K562 (cell line): ENCODE results near the gene CNNM2.

Experiments used
- CEBPB ChIP-seq: fragments of 450-650 bp; IDR thresholded peaks from 2 replicates; pipeline ENCODE4 v1.6.1; 2016; ENCODE audit warnings: missing genetic modification characterization, missing compliant biosample characterization
- EZH2 ChIP-seq: IDR thresholded peaks from 2 replicates; pipeline ENCODE4 v1.6.1; 2012; ENCODE audit warnings: low read depth, mild to moderate bottlenecking, inconsistent platforms, low read length, borderline replicate concordance
- HDGF ChIP-seq: fragments of 450-650 bp; IDR thresholded peaks from 2 replicates; pipeline ENCODE4 v1.6.1; 2016
- HMGXB4 ChIP-seq: sonication (generic); formaldehyde crosslinking; IDR thresholded peaks from 2 replicates; pipeline ENCODE4 v1.8.1; 2023; ENCODE audit warnings: mild to moderate bottlenecking, missing genetic modification reagents
- KLF1 ChIP-seq: fragments of 450-650 bp; IDR thresholded peaks from 2 replicates; pipeline ENCODE4 v1.6.1; 2016; ENCODE audit warnings: missing genetic modification characterization, missing compliant biosample characterization
- MAX ChIP-seq: sonication (generic); formaldehyde crosslinking; IDR thresholded peaks from 2 replicates; pipeline ENCODE4 v1.9.0; 2022; ENCODE audit warnings: mild to moderate bottlenecking, missing genetic modification reagents
- MBD1 ChIP-seq: fragments of 250-450 bp; sonication (Bioruptor Pico); IDR thresholded peaks from 2 replicates; pipeline ENCODE4 v1.8.0; 2022; ENCODE audit warnings: inconsistent platforms
- NBN ChIP-seq: fragments of 450-650 bp; IDR thresholded peaks from 2 replicates; pipeline ENCODE4 v1.6.1; 2016; ENCODE audit warnings: low read depth, mild to moderate bottlenecking
- NR1H2 ChIP-seq: sonication (generic); formaldehyde crosslinking; IDR thresholded peaks from 2 replicates; pipeline ENCODE4 v1.4.0; 2020; ENCODE audit warnings: mild to moderate bottlenecking, missing genetic modification reagents
- POLR2A ChIP-seq: fragments of 450-650 bp; conservative IDR thresholded peaks from 2 replicates; pipeline ENCODE4 v1.6.1; 2016
- SAFB2 ChIP-seq: fragments of 200-400 bp; formaldehyde crosslinking; IDR thresholded peaks from 2 replicates; pipeline ENCODE4 v1.6.1; 2018; ENCODE audit warnings: borderline replicate concordance, low read length, low read depth, moderate library complexity; ENCODE audit not compliant: severe bottlenecking
- SMARCC2 ChIP-seq: fragments of 450-650 bp; IDR thresholded peaks from 2 replicates; pipeline ENCODE4 v1.6.1; 2017; ENCODE audit warnings: antibody characterized with exemption, moderate library complexity, mild to moderate bottlenecking, low read depth
- YY1 ChIP-seq, 3 experiments: IDR thresholded peaks; 2 replicates each; pipeline ENCODE4 v1.6.1; 2011; ENCODE audit warnings: low read length in 2 of 3, mild to moderate bottlenecking in 2 of 3, moderate library complexity in 2 of 3, borderline replicate concordance in 1 of 3, control low read depth in 1 of 3, low read depth in 1 of 3; ENCODE audit not compliant: insufficient read depth in 3 of 3, insufficient replicate concordance in 2 of 3, control insufficient read depth in 1 of 3, insufficient read length in 1 of 3; ENCODE audit errors: extremely low read depth in 1 of 3
- ZNF224 ChIP-seq: sonication (generic); formaldehyde crosslinking; IDR thresholded peaks from 2 replicates; pipeline ENCODE4 v1.8.0; 2022; ENCODE audit warnings: mild to moderate bottlenecking, missing genetic modification reagents

GRCh38 chr10:102975483-102976379 lies 57.6 kb downstream of the CNNM2 start:
- TF ChIP-seq KLF1 (tag) (no peak), SAFB2 (no peak), ZNF224 (no peak), NR1H2 (CRISPR knock-in tag) (no peak), NBN (no peak), MAX (CRISPR knock-in tag) (no peak), HDGF (no peak), EZH2 (no peak), MBD1 (no peak), POLR2A (no peak), YY1 (IDR thresholded peaks at IDR 0.05; ENCODE audit: borderline replicate concordance in 1 of 3, control insufficient read depth in 1 of 3, extremely low read depth in 1 of 3, insufficient read depth in 3 of 3, insufficient read length in 1 of 3, insufficient replicate concordance in 2 of 3, low read depth in 1 of 3, low read length in 2 of 3) (no peak), CEBPB (tag) (no peak), SMARCC2 (no peak), HMGXB4 (CRISPR knock-in tag) (no peak)
